ENCODE data around the gene COPS4.
A peak's percentile ranks its signal among the peaks of the same experiment; 100 is the strongest.
"Not testable (repeated sequence)": the region's sequence is repeated elsewhere in the genome, so short reads cannot be mapped to it uniquely, and the experiment has no call there.

COPS4 gene

GRCh38 chr4:83012687-83013419 lies 22.1 kb upstream of the COPS4 start:
- DNase-seq (ENCODE audit: low spot score in 2 of 2) (peak; percentile 97 to 98), ATAC-seq (peak; percentile 90)
- peaks cover 6% of the 10 kb centered on the region for H3K36me3 Mint-ChIP-seq
- peak overlapping the region; percentile 98 for H3K27ac Mint-ChIP-seq
- no peaks in the 10 kb centered on the region for H3K9me3 Mint-ChIP-seq
- peak overlapping the region; percentile 96 for H3K4me3 Mint-ChIP-seq
- peaks cover 32% of the 10 kb centered on the region for H3K4me1 Mint-ChIP-seq

GRCh38 chr4:83013420-83013867 lies 21.5 kb upstream of the COPS4 start:
- H3K4me3 Mint-ChIP-seq = peak overlapping the region; percentile 96
- H3K36me3 Mint-ChIP-seq = peaks cover 6% of the 10 kb centered on the region
- no peak for DNase-seq (ENCODE audit: low spot score in 2 of 2)
- no peaks in the 10 kb centered on the region for H3K9me3 Mint-ChIP-seq
- no peak for ATAC-seq
- H3K27ac Mint-ChIP-seq = peak overlapping the region; percentile 98
- H3K4me1 Mint-ChIP-seq = peaks cover 28% of the 10 kb centered on the region

DNA sequence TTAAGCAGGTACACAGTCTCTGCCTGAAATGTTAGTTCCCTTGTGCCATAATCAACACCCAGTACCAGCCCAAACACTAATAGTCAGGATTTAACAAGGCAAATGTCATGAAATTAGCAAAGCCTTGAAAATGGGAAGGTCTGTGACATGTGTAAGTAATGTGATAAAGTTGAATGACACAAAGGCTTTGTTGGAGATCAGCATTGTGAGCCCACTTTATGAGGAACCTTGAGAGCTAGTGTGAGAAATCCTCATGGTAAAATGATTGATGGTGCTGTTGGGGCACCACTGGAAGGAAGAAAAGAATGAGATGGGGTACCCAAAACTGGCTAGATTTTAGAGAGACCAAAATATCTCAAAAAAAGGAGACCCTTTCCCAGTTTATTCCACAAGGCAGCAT lies 21.1 kb upstream of the COPS4 start:
- H3K4me1 Mint-ChIP-seq = peaks cover 28% of the 10 kb centered on the region
- no peak for DNase-seq (ENCODE audit: low spot score in 2 of 2)
- no peak for ATAC-seq
- peak overlapping the region; percentile 98 for H3K27ac Mint-ChIP-seq
- no peaks in the 10 kb centered on the region for H3K9me3 Mint-ChIP-seq
- H3K4me3 Mint-ChIP-seq = peak overlapping the region; percentile 96
- peaks cover 6% of the 10 kb centered on the region for H3K36me3 Mint-ChIP-seq

GRCh38 chr4:83019794-83020494 lies 15.0 kb upstream of the COPS4 start:
- Mint-ChIP-seq H3K9me3 (no peaks in the 10 kb centered on the region), H3K27ac (peak overlapping the region; percentile 48), H3K4me3 (no peak overlapping the region), H3K36me3 (no peaks in the 10 kb centered on the region), H3K4me1 (peaks cover 6% of the 10 kb centered on the region)
- no peak for DNase-seq (ENCODE audit: low spot score in 2 of 2)
- ATAC-seq = peak; percentile 96

GRCh38 chr4:83022724-83023450 lies 12.1 kb upstream of the COPS4 start:
- H3K4me1 Mint-ChIP-seq = peaks cover 6% of the 10 kb centered on the region
- H3K27ac Mint-ChIP-seq = no peak overlapping the region
- no peak for ATAC-seq
- H3K4me3 Mint-ChIP-seq = no peak overlapping the region
- DNase-seq (ENCODE audit: low spot score in 2 of 2) = no peak
- H3K9me3 Mint-ChIP-seq = no peaks in the 10 kb centered on the region
- no peaks in the 10 kb centered on the region for H3K36me3 Mint-ChIP-seq

DNA sequence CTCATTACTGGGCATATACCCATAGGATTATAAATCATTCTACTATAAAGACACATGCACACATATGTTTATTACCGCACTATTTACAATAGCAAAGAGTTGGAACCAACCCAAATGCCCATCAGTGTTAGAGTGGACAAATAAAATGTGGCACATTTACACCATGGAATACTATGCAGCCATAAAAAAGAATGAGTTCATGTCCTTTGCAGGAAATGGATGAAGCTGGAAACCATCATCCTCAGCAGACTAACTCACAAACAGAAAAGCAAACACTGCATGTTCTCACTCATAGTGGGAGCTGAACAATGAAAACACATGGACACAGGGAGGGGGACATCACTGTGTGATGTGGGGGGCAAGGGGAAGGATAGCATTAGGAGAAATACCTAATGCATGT lies 11.4 kb upstream of the COPS4 start:
- not testable (repeated sequence) for H3K9me3 Mint-ChIP-seq; H3K27ac Mint-ChIP-seq; H3K4me3 Mint-ChIP-seq; DNase-seq (ENCODE audit: low spot score in 2 of 2); ATAC-seq; H3K4me1 Mint-ChIP-seq; H3K36me3 Mint-ChIP-seq

GRCh38 chr4:83024233-83024632 lies 10.8 kb upstream of the COPS4 start:
- H3K9me3 Mint-ChIP-seq = no peaks in the 10 kb centered on the region
- DNase-seq (ENCODE audit: low spot score in 2 of 2) (no peak), ATAC-seq (no peak)
- no peaks in the 10 kb centered on the region for H3K36me3 Mint-ChIP-seq
- H3K27ac Mint-ChIP-seq = no peak overlapping the region
- H3K4me3 Mint-ChIP-seq = no peak overlapping the region
- peaks cover 6% of the 10 kb centered on the region for H3K4me1 Mint-ChIP-seq

DNA sequence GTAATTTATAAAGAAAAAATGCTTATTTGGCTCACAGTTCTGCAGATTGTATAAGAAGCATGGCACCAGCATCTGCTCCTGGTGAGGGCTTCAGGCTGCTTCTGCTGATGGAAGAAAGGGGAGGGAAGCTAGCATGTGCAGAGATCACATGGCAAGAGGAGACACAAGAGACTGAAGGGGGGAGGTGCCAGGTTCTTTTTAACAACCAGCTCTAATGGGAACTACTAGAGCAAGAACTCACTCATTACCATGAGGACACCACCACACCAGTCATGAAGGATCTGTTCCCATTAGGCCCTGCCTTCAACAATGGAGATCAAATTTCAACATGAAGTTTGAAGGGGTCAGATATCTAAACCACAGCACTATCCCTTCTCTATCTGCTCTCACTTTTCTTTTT lies 9.4 kb upstream of the COPS4 start:
- Mint-ChIP-seq H3K4me3 (no peak overlapping the region), H3K27ac (no peak overlapping the region), H3K9me3 (no peaks in the 10 kb centered on the region), H3K36me3 (no peaks in the 10 kb centered on the region), H3K4me1 (no peaks in the 10 kb centered on the region)
- DNase-seq (ENCODE audit: low spot score in 2 of 2) (no peak), ATAC-seq (no peak)

GRCh38 chr4:83028976-83029375 lies 6.0 kb upstream of the COPS4 start:
- H3K27ac Mint-ChIP-seq = no peak overlapping the region
- H3K9me3 Mint-ChIP-seq = no peaks in the 10 kb centered on the region
- ATAC-seq = no peak
- DNase-seq (ENCODE audit: low spot score in 2 of 2) = no peak
- no peak overlapping the region for H3K4me3 Mint-ChIP-seq
- no peaks in the 10 kb centered on the region for H3K4me1 Mint-ChIP-seq
- no peaks in the 10 kb centered on the region for H3K36me3 Mint-ChIP-seq

GRCh38 chr4:83029688-83030087 lies 5.3 kb upstream of the COPS4 start:
- Mint-ChIP-seq H3K4me1 (no peaks in the 10 kb centered on the region), H3K9me3 (no peaks in the 10 kb centered on the region), H3K27ac (no peak overlapping the region), H3K36me3 (peaks cover 6% of the 10 kb centered on the region), H3K4me3 (no peak overlapping the region)
- DNase-seq (ENCODE audit: low spot score in 2 of 2) (no peak), ATAC-seq (no peak)

GRCh38 chr4:83036991-83037665 lies 2.1 kb downstream of the COPS4 start:
- peaks cover 43% of the 10 kb centered on the region for H3K4me1 Mint-ChIP-seq

GRCh38 chr4:83040269-83040668 lies 5.3 kb downstream of the COPS4 start:
- peaks cover 37% of the 10 kb centered on the region for H3K36me3 Mint-ChIP-seq
- no peak for ATAC-seq
- H3K9me3 Mint-ChIP-seq = no peaks in the 10 kb centered on the region
- H3K4me1 Mint-ChIP-seq = peaks cover 43% of the 10 kb centered on the region
- H3K4me3 Mint-ChIP-seq = no peak overlapping the region
- peak overlapping the region; percentile 74 for H3K27ac Mint-ChIP-seq
- peak in 1 of 2 donors; percentile 10 for DNase-seq (ENCODE audit: low spot score in 2 of 2)

More at GRCh38 chr4:83036991-83037665, 2.1 kb downstream of the COPS4 start:
- H3K36me3 Mint-ChIP-seq = peaks cover 34% of the 10 kb centered on the region
- H3K4me3 Mint-ChIP-seq = peak overlapping the region; percentile 89
- no peaks in the 10 kb centered on the region for H3K9me3 Mint-ChIP-seq
- H3K27ac Mint-ChIP-seq = no peak overlapping the region
- ATAC-seq (no peak), DNase-seq (ENCODE audit: low spot score in 2 of 2) (peak in 1 of 2 donors; percentile 44)

DNA sequence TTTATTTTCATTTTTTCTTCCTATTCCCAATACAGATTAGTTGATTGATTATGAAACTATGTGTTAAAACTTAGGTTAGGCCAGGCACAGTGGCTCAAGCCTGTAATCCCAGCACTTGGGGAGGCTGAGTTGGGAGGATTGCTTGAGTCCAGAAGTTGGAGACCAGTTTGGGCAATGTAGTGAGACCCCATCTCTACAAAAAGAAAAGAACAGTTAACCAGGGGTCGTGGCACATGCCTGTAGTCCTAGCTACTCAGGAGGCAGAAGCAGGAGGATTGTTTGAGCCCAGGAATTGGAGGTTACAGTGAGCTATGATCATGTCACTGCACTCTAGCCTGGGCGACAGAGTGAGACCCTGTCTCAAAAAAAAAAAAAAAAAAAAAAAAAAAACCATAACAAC lies 8.2 kb downstream of the COPS4 start:
- peak in 1 of 2 donors; percentile 18 for DNase-seq (ENCODE audit: low spot score in 2 of 2)
- not testable (repeated sequence) for H3K4me3 Mint-ChIP-seq, H3K9me3 Mint-ChIP-seq, ATAC-seq, H3K27ac Mint-ChIP-seq
- Mint-ChIP-seq H3K36me3 (peaks cover 36% of the 10 kb centered on the region), H3K4me1 (peaks cover 25% of the 10 kb centered on the region)

GRCh38 chr4:83043801-83044407 lies 8.9 kb downstream of the COPS4 start:
- Mint-ChIP-seq H3K9me3 (no peaks in the 10 kb centered on the region), H3K27ac (no peak overlapping the region), H3K4me1 (peaks cover 18% of the 10 kb centered on the region), H3K4me3 (no peak overlapping the region), H3K36me3 (peaks cover 40% of the 10 kb centered on the region)
- ATAC-seq (no peak), DNase-seq (ENCODE audit: low spot score in 2 of 2) (no peak)
